HG02938 (cell line): Measurements from ENCODE around the gene BLACAT1.
"Not testable (repeated sequence)": the region's sequence is repeated elsewhere in the genome, so short reads cannot be mapped to it uniquely, and the experiment has no call there.

ENCODE experiments used
- ATAC-seq: cut with Tn5 transposase; IDR thresholded peaks from one replicate; pipeline ENCODE4 v1.9.1; 2021; ENCODE audit warnings: mild to moderate bottlenecking, moderate library complexity; ENCODE audit not compliant: unreplicated experiment

Gene BLACAT1

DNA sequence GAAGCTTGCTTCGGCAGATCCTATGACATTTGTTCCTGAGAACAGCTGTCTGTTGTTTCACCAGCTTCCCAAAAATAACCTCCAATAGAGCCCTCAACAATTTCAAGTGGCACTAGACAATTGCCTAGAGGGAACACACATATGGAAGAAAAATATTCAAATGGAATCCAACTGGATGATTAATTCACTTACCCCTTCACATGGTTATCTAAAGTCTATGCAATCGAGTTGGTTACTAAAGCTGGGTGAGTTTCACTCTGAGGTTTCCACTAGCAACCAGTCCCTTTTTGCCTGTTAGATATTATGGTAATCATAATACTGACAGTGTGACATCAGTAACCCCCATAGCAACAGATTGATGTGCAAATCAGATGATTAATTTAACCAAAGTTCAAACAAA is 34.0 kb downstream of the BLACAT1 start, which contains the start of gene LEMD1:
Gene LEMD1 (minus strand): TSS at position 259 of the 400 bp plus-strand sequence. CDS start 1,520 bp downstream, outside the sequence.
- no peak for ATAC-seq

- no peak for ATAC-seq
Measured at GRCh38 chr1:205420938-205421337, 34.9 kb downstream of the BLACAT1 start.

DNA sequence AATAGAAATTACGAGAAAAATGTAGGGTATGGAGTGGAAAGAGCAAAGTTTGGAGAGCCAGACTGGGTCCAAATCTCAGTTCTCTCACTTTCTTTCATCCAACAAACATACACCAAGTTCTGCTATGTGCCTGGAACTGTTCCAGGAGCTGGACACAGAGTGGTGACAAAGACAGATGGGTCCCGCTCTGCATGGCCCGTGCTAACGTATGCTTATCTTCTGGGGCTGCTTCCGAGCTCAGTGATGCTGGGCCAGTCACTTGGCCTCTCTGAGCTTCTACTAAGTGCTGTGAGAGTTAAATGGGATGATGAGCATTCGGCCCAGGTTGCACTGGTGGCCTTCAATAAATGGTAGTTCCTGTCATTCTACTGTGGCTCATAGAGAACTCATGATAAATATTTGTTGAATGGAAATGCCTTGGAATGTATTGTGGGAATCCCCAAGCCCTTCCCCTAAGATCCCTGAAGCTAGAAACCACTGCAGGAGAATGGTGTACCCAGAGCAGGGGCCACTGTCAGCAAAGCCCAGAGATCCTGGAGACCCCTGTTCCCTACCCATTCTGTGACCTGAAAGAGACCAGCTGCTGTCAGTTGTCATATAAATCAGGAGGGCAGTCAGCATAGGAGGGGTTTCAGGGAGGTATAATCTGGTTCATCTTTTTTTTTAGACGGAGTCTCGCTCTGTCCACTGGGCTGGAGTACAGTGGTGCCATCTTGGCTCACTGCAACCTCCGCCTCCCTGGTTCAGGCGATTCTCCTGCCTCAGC is 37.8 kb downstream of the BLACAT1 start:
- ATAC-seq, result no peak

- no peak for ATAC-seq
Measured at GRCh38 chr1:205416322-205416721, 39.5 kb downstream of the BLACAT1 start.

DNA sequence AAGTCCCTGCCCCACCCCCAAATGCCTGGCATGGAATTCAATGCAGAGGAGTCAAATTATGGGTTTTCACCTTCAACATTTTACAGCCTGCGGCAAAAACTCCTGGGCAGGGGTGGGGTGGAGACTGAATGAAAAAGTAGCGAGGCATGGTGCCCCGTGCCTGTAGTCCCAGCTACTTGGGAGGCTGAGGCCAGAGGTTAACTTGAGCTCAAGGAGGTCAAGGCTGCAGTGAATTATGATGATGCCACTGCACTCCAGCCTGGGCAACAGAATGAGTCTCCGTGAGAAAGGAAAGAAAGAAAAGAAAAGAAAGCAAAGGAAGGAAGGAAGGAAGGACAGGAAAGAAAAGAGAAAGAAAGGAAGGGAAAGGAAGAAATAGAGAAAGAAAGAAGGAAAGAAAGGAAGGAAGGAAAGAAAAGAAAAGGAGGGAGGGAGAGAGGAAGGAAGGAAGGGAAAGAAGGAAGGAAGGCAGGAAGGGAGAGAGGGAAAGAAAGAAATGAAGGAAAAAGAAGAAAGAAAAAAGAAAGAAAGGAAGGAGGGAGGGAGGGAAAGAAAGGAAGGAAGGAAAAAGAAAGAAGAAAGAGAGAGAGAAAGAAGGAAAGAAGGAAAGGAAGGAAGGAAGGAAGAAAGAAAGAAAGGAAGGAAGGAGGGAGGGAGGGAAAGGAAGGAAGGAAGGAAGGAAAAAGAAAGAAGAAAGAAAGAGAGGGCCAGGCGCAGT is 45.1 kb downstream of the BLACAT1 start:
- no peak for ATAC-seq

GRCh38 chr1:205407970-205408369 is 47.9 kb downstream of the BLACAT1 start:
- ATAC-seq, result no peak

- ATAC-seq, result not testable (repeated sequence)
Measured at GRCh38 chr1:205406252-205406651, 49.6 kb downstream of the BLACAT1 start.
